Heart left ventricle (tissue), 16 donors: Measurements from ENCODE around the gene ASB18. TPM values are rescaled to one million over a fixed set of nuclear protein-coding genes. Genes with fewer than 3 reads are reported as not detected.
"Not testable (repeated sequence)": the region's sequence is repeated elsewhere in the genome, so short reads cannot be mapped to it uniquely, and the experiment has no call there.

Experiments
- ATAC-seq, 4 donors: fragments of 200-7000 bp; cut with Tn5 transposase; one replicate each; pipeline ENCODE4 v1.9.1; 2020 to 2022; ENCODE audit warnings: moderate library complexity in 4 of 4, mild to moderate bottlenecking in 3 of 4, moderate number of reproducible peaks in 1 of 4
- DNase-seq, 5 donors: peaks; one replicate each; pipeline ENCODE4 v3.0.0-alpha.2; 2020
- H3K27ac ChIP-seq, 12 donors: fragments of 200-600 bp; sonication (generic) in 4 of 12; one replicate each; pipeline versions ENCODE4 v1.5.0 to v1.8.0; 2016 to 2022; ENCODE audit warnings: mild to moderate bottlenecking in 2 of 12
- H3K27me3 ChIP-seq, 9 donors: fragments of 200-600 bp; sonication (generic) in 2 of 9; one replicate each; pipeline versions ENCODE4 v1.5.1 to v1.8.0; 2016 to 2022; ENCODE audit warnings: mild to moderate bottlenecking in 3 of 9
- H3K36me3 ChIP-seq, 9 donors: fragments of 200-600 bp; sonication (generic) in 2 of 9; one replicate each; pipeline versions ENCODE4 v1.5.0 to v1.8.0; 2018 to 2022; ENCODE audit warnings: mild to moderate bottlenecking in 2 of 9
- H3K4me1 ChIP-seq, 12 donors: fragments of 200-600 bp; sonication (generic) in 4 of 12; one replicate each; pipeline versions ENCODE4 v1.5.0 to v1.8.0; 2016 to 2022; ENCODE audit warnings: mild to moderate bottlenecking in 3 of 12
- H3K4me3 ChIP-seq, 12 donors: fragments of 200-600 bp; sonication (generic) in 4 of 12; one replicate each; pipeline versions ENCODE4 v1.5.0 to v1.8.0; 2017 to 2022; ENCODE audit warnings: mild to moderate bottlenecking in 9 of 12, moderate library complexity in 4 of 12
- H3K9me3 ChIP-seq, 12 donors: fragments of 200-600 bp; sonication (generic) in 4 of 12; one replicate each; pipeline versions ENCODE4 v1.5.0 to v1.8.0; 2016 to 2022; ENCODE audit warnings: mild to moderate bottlenecking in 1 of 12
- CTCF ChIP-seq, 12 donors: fragments of 200-600 bp; sonication (generic) in 4 of 12; IDR thresholded peaks; one replicate each; pipeline versions ENCODE4 v1.5.0 to v1.8.0; 2018 to 2022; ENCODE audit warnings: antibody characterized with exemption in 12 of 12, mild to moderate bottlenecking in 5 of 12
- POLR2A ChIP-seq, 2 donors: fragments of 450-650 bp; IDR thresholded peaks; one replicate each; pipeline ENCODE4 v1.6.1; 2017; ENCODE audit warnings: antibody characterized with exemption in 2 of 2, mild to moderate bottlenecking in 2 of 2, moderate library complexity in 2 of 2
- WGBS, 4 donors: extraction: QIAGEN DNeasy Blood & Tissue Kit in 2 of 4; methylation state at CpG; one replicate each; pipeline versions ENCODE4 v1.1.5 to v1.1.7; 2013 to 2018; 5-methylcytosine and 5-hydroxymethylcytosine counted together
- intact Hi-C, 10 donors: fragments of 100-400 bp; cut with DNase I; formaldehyde crosslinking; loops; one replicate each; pipeline versions ENCODE4 v1.11.1 to v1.14.2; 2022
- polyA plus RNA-seq, 2 donors: library from polyadenylated mRNA; stranded (reverse); fragments of 200-250 nt; gene quantifications; one replicate each; pipeline ENCODE4 v1.2.3, GENCODE V29; 2013
- total RNA-seq, 9 donors: library from RNA; depleted of rRNA in 2 of 9; stranded (reverse); fragments of >200 nt in 2 of 9; fragmentation: NEBNext Ultra II Directional in 3 of 9; extraction: Animal tissue kit (Norgen Biotek cat#: 25700) in 3 of 9; gene quantifications; one replicate each; pipeline versions ENCODE4 v1.1.0 to v1.2.4, GENCODE V29; 2016 to 2023
- donor health status: ischemic (EF 13 %, LVEDD 7.1; RV severe dilation, severe dysfunction).
- donor health status: healthy with polysubstance abuse.
- donor health status: DM: no; HTN: yes; CAD: no.
- donor health status: DM: no; HTN: no; CAD: no.
- donor health status: ischemic (EF 25% LVEDD 6.9; RV normal size, moderate dysfunction).
- donor health status: ischemic (EF 25% LVEDD 5.7; RV mildly dilated, moderate dysfunction).
- donor health status: healthy.
- donor health status: DM: yes; HTN: yes; CAD: no.
- donor health status: ischemic (EF 35%, LVEDD 5.7; RV mildly dilated, moderate dysfunction).
- donor health status: nonischemic (EF 11% LVEDD 7.7; RV severe dilation, severe dysfunction).
- donor health status: DM: yes; HTN: yes; CAD: no.
- donor health status: PGD.
- donor health status: ischemic (EF 29% LVEDD 5.4; RV normal size, mild dysfunction).
- donor health status: nonischemic (EF 23%, LVEDD 6.1; RV moderate dilation, normal function).

ASB18 gene
- total and polyA plus RNA-seq, 11 donors = 4.3 to 49.8 (median 14.1) TPM

- H3K27me3 ChIP-seq = peaks cover 0 to 6% (median 0%) of the 10 kb centered on the region in 9 donors
- no peak overlapping the region for H3K4me3 ChIP-seq
- no peaks in the 10 kb centered on the region for H3K36me3 ChIP-seq
- TF ChIP-seq POLR2A (IDR thresholded peaks at IDR 0.05) = no peak
- DNase-seq (no peak), ATAC-seq (no peak)
- intact Hi-C loops = no loop called here
- no peak overlapping the region for H3K27ac ChIP-seq
- no peaks in the 10 kb centered on the region for H3K4me1 ChIP-seq
- WGBS, 4 donors = 87 to 92% (median 88%) methylated on average over 3 of the region's 3 CpGs
- H3K9me3 ChIP-seq = no peaks in the 10 kb centered on the region
Measured at GRCh38 chr2:236291911-236292310, 27.7 kb upstream of the ASB18 start.

- Histone ChIP-seq H3K27ac (no peak overlapping the region), H3K27me3 (peaks cover 0 to 6% (median 0%) of the 10 kb centered on the region in 9 donors), H3K4me1 (no peaks in the 10 kb centered on the region), H3K4me3 (no peak overlapping the region), H3K36me3 (no peaks in the 10 kb centered on the region), H3K9me3 (no peaks in the 10 kb centered on the region)
- intact Hi-C loops = no loop called here
- no peak for TF ChIP-seq POLR2A (IDR thresholded peaks at IDR 0.05)
- TF ChIP-seq CTCF (IDR thresholded peaks at IDR 0.05) = no peak
- DNase-seq (no peak), ATAC-seq (no peak)
Measured at GRCh38 chr2:236291476-236291875, 27.3 kb upstream of the ASB18 start.

- Histone ChIP-seq H3K4me3 (no peak overlapping the region), H3K36me3 (no peaks in the 10 kb centered on the region), H3K9me3 (no peaks in the 10 kb centered on the region), H3K4me1 (no peaks in the 10 kb centered on the region), H3K27ac (no peak overlapping the region), H3K27me3 (peaks cover 0 to 6% (median 0%) of the 10 kb centered on the region in 9 donors)
- ATAC-seq (no peak), DNase-seq (no peak)
- 81 to 86% (median 82%) methylated on average over 9 of the region's 9 CpGs for WGBS, 4 donors
- no peak for TF ChIP-seq CTCF (IDR thresholded peaks at IDR 0.05)
- no peak for TF ChIP-seq POLR2A (IDR thresholded peaks at IDR 0.05)
- intact Hi-C loops = no loop called here
Measured at GRCh38 chr2:236290742-236291425, 26.7 kb upstream of the ASB18 start.

- no peak overlapping the region for H3K4me3 ChIP-seq
- TF ChIP-seq POLR2A (IDR thresholded peaks at IDR 0.05) = no peak
- no peak for TF ChIP-seq CTCF (IDR thresholded peaks at IDR 0.05)
- no peak overlapping the region for H3K27ac ChIP-seq
- no peaks in the 10 kb centered on the region for H3K4me1 ChIP-seq
- peaks cover 0 to 6% (median 0%) of the 10 kb centered on the region in 9 donors for H3K27me3 ChIP-seq
- DNase-seq (no peak), ATAC-seq (no peak)
- WGBS, 4 donors = 67 to 71% (median 69%) methylated on average over 9 of the region's 9 CpGs
- intact Hi-C loops = no loop called here
- peaks cover 0 to under 1% (median 0%) of the 10 kb centered on the region in 12 donors for H3K9me3 ChIP-seq
- H3K36me3 ChIP-seq = no peaks in the 10 kb centered on the region
Measured at GRCh38 chr2:236289766-236290462, 25.7 kb upstream of the ASB18 start.

GRCh38 chr2:236288373-236288772 is 24.2 kb upstream of the ASB18 start:
- H3K36me3 ChIP-seq, DNase-seq, H3K27me3 ChIP-seq, intact Hi-C loops, H3K9me3 ChIP-seq, ATAC-seq, H3K4me3 ChIP-seq, H3K27ac ChIP-seq, H3K4me1 ChIP-seq: not testable (repeated sequence)
- WGBS, 4 donors = 46 to 67% (median 57%) methylated on average over 1 of the region's 1 CpG
